ENCODE results near the gene ANKLE1.

ANKLE1 gene

DNA sequence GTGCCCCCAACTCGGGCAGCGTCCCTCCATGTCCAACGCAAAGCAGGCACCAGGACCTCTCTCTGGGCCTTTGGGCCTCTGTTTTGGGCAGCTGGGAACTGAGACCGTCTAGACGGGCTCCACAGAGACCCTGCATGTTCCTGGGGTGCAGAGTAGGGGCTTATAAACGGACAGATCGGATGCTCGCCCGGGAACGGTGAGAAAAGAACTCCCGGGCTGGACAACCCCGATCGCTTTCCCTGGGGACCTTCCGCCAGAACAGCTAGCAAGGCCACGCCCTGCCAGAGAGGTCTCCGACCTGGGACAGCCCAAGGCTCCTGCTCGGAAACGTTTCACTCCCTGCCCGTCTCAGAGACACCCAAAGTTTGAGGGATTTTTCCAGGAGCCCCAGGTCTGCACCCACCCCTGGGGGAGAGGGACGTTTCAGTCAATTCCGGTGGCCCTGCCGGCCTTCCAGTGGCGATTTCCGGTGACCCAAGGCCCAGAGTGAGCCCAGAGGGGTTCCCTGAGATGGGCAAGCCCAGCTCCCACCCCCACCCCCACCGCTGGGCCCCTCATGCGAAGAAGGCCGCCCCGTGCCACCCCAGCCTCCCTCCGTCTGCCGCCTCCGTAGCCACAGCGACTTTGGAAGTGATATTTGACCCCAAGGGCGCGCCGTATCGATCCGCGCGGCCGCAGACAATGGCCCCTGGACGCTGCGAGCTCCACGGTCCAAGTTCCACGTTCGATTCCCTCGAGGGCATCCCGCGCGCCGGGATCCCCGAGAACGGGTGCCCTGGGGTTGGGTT is 37.7 kb upstream of the ANKLE1 start:
- TF ChIP-seq, protein P1, sequence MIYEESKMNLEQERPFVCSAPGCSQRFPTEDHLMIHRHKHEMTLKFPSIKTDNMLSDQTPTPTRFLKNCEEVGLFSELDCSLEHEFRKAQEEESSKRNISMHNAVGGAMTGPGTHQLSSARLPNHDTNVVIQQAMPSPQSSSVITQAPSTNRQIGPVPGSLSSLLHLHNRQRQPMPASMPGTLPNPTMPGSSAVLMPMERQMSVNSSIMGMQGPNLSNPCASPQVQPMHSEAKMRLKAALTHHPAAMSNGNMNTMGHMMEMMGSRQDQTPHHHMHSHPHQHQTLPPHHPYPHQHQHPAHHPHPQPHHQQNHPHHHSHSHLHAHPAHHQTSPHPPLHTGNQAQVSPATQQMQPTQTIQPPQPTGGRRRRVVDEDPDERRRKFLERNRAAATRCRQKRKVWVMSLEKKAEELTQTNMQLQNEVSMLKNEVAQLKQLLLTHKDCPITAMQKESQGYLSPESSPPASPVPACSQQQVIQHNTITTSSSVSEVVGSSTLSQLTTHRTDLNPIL (CRISPR knock-in tag; IDR thresholded peaks at IDR 0.05; ENCODE audit: low read depth): no peak
- no peak for TF ChIP-seq OSR1 (CRISPR knock-in tag; IDR thresholded peaks at IDR 0.05)
- TF ChIP-seq ZNF70 (CRISPR knock-in tag; IDR thresholded peaks at IDR 0.05): no peak
- TF ChIP-seq ZNF565 (CRISPR knock-in tag; conservative IDR thresholded peaks at IDR 0.05; ENCODE audit: low read depth): no peak
- TF ChIP-seq TCF4 (CRISPR knock-in tag; IDR thresholded peaks at IDR 0.05; ENCODE audit: borderline replicate concordance): no peak
- no peak for TF ChIP-seq CSRNP3 (CRISPR knock-in tag; IDR thresholded peaks at IDR 0.05)
- TF ChIP-seq GLIS3 (CRISPR knock-in tag; IDR thresholded peaks at IDR 0.05): no peak

DNA sequence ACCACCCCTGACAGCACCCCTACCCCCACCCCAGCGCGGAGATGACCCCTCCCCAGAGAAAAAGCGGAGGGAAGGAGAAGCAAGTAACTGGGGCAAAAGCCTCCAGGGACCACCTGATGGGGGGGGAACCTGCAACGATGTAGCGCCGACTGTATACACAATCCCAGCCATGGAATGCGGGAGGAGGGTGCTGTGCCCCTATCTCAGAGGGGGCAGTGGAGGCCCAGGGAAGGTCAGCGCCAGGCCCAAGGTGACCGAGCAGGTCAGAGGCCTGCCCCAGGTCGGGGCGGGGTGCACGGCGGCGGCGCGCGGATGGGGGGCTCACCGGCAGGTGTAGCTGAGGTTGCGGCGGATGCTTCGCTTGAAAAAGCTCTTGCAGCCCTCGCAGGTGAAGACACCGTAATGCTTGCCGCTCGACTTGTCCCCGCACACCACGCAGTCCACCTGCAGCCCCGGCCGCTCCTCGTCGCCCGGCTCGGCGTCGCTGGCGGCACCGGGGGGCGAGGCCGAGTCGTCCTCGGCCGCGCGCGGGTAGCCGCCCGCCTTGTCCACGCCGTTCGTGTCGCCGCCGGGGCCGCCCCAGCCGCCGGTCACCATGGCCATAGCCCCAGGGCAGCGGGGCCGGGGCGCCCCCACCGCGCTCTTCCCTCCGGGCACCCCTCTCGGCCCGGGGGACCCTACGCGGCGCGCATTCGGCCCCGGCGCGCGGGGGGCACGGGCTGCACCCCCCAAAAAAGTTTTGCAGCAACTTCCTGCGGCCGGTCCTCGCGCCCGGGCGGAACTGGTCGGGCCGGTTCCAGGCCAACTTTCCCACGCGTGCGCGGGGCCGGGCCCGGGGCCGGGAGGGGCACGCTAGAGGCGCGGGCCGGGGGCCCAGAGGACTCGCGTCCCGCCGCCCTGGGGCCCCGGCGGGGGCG is 36.8 kb upstream of the ANKLE1 start:
- ATAC-seq: no peak
- no peak for TF ChIP-seq BACH2 (CRISPR knock-in tag; IDR thresholded peaks at IDR 0.05; ENCODE audit: borderline replicate concordance)
- TF ChIP-seq, protein P1 (CRISPR knock-in tag; IDR thresholded peaks at IDR 0.05; ENCODE audit: low read depth): no peak
- no peak for TF ChIP-seq ESRRG (CRISPR knock-in tag; IDR thresholded peaks at IDR 0.05)
- TF ChIP-seq CSDC2 (CRISPR knock-in tag; IDR thresholded peaks at IDR 0.05): no peak
- no peak for TF ChIP-seq ISL1 (CRISPR knock-in tag; IDR thresholded peaks at IDR 0.05)
- TF ChIP-seq GLIS3 (CRISPR knock-in tag; IDR thresholded peaks at IDR 0.05): no peak
- no peak for TF ChIP-seq PPARA (CRISPR knock-in tag; IDR thresholded peaks at IDR 0.05; ENCODE audit: borderline replicate concordance)
- TF ChIP-seq SNAI2 (CRISPR knock-in tag; IDR thresholded peaks at IDR 0.05): no peak
- TF ChIP-seq TCF4 (CRISPR knock-in tag; IDR thresholded peaks at IDR 0.05; ENCODE audit: borderline replicate concordance): no peak
- no peak for TF ChIP-seq POU6F1 (CRISPR knock-in tag; IDR thresholded peaks at IDR 0.05; ENCODE audit: borderline replicate concordance, low read depth)
- no peak for TF ChIP-seq ZNF70 (CRISPR knock-in tag; IDR thresholded peaks at IDR 0.05)
- no peak for TF ChIP-seq ZC3H10 (CRISPR knock-in tag; IDR thresholded peaks at IDR 0.05)
- TF ChIP-seq CSRNP3 (CRISPR knock-in tag; IDR thresholded peaks at IDR 0.05): no peak
- no peak for TF ChIP-seq ZFP3 (CRISPR knock-in tag; IDR thresholded peaks at IDR 0.05)
- TF ChIP-seq ZFP30 (CRISPR knock-in tag; IDR thresholded peaks at IDR 0.05): no peak

More for the DNA sequence above, 37.7 kb upstream of the ANKLE1 start:
- peak; percentile 66 for ATAC-seq

DNA sequence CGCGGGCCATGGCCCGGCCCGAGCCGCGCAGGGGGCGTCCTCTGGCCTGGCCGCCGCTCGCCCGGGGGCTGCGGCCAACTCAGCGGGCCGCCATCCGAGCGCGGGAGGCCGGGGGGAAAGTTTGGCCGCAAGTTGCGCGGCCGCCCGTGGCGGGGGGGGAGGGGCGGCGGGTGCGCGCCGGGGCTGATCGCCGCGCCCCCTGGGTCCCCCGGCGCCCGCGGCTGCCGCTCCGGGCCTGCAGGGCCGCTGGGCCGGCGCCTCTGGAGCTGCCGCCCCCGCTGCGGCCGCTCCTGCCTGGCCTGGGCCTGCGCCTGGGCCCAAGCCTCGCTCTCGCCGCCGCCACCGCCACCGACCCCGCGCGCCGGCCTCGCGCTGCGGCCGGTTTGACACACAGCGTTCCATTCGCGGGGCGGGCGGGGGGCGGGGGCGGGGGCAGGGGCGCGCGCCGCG is 36.1 kb upstream of the ANKLE1 start, which contains the start of gene NR2F6:
TSS of gene NR2F6 (minus strand) at position 385 of the 450 bp plus-strand sequence. CDS start 699 bp downstream, outside the sequence.
- no peak for ATAC-seq
- TF ChIP-seq PPARA (CRISPR knock-in tag; IDR thresholded peaks at IDR 0.05; ENCODE audit: borderline replicate concordance) (no peak), TOX (CRISPR knock-in tag; IDR thresholded peaks at IDR 0.05; ENCODE audit: borderline replicate concordance) (no peak), ESRRG (CRISPR knock-in tag; IDR thresholded peaks at IDR 0.05) (no peak), ZFP30 (CRISPR knock-in tag; IDR thresholded peaks at IDR 0.05) (no peak), CSDC2 (CRISPR knock-in tag; IDR thresholded peaks at IDR 0.05) (no peak)
